Measurements from ENCODE around the gene MCM9. TPM values are rescaled to one million over a fixed set of nuclear protein-coding genes. Genes with fewer than 3 reads are reported as not detected.
A peak's percentile ranks its signal among the peaks of the same experiment; 100 is the strongest.

Gene MCM9
- total RNA-seq, 2 donors from 2014 or later, result 18.4 to 22.9 TPM

GRCh38 chr6:118959903-118960302 lies 24.9 kb upstream of the MCM9 start:
- no peak for ATAC-seq (replicated peaks in 1 of 2)
- no peak overlapping the region for H3K4me3 Mint-ChIP-seq
- no peak for DNase-seq
- H3K27ac Mint-ChIP-seq, result no peak overlapping the region
- no peaks in the 10 kb centered on the region for H3K27me3 Mint-ChIP-seq (ENCODE audit: low read depth)
- H3K4me1 Mint-ChIP-seq (ENCODE audit: low read depth), result peaks cover 6% of the 10 kb centered on the region
- H3K36me3 Mint-ChIP-seq (ENCODE audit: insufficient read depth in 2 of 2), result no peaks in the 10 kb centered on the region
- no peaks in the 10 kb centered on the region for H3K9me3 Mint-ChIP-seq

GRCh38 chr6:118953391-118953790 lies 18.4 kb upstream of the MCM9 start:
- no peaks in the 10 kb centered on the region for H3K27me3 Mint-ChIP-seq (ENCODE audit: low read depth)
- DNase-seq, result no peak
- no peaks in the 10 kb centered on the region for H3K36me3 Mint-ChIP-seq (ENCODE audit: insufficient read depth in 2 of 2)
- H3K27ac Mint-ChIP-seq, result no peak overlapping the region
- no peak overlapping the region for H3K4me3 Mint-ChIP-seq
- H3K4me1 Mint-ChIP-seq (ENCODE audit: low read depth), result no peaks in the 10 kb centered on the region
- no peak for ATAC-seq (replicated peaks in 1 of 2)
- H3K9me3 Mint-ChIP-seq, result no peaks in the 10 kb centered on the region

GRCh38 chr6:118952683-118953082 lies 17.7 kb upstream of the MCM9 start:
- peaks cover 0 to under 1% of the 10 kb centered on the region in 2 donors for H3K36me3 Mint-ChIP-seq (ENCODE audit: insufficient read depth in 2 of 2)
- H3K9me3 Mint-ChIP-seq, result no peaks in the 10 kb centered on the region
- H3K27ac Mint-ChIP-seq, result no peak overlapping the region
- H3K4me3 Mint-ChIP-seq, result no peak overlapping the region
- no peaks in the 10 kb centered on the region for H3K27me3 Mint-ChIP-seq (ENCODE audit: low read depth)
- DNase-seq (no peak), ATAC-seq (replicated peaks in 1 of 2) (no peak)
- H3K4me1 Mint-ChIP-seq (ENCODE audit: low read depth), result no peaks in the 10 kb centered on the region

GRCh38 chr6:118945217-118945616 lies 10.3 kb upstream of the MCM9 start:
- peaks cover 17% of the 10 kb centered on the region in 2 donors for H3K36me3 Mint-ChIP-seq (ENCODE audit: insufficient read depth in 2 of 2)
- H3K27me3 Mint-ChIP-seq (ENCODE audit: low read depth), result no peaks in the 10 kb centered on the region
- H3K9me3 Mint-ChIP-seq, result peaks cover 7 to 18% of the 10 kb centered on the region in 2 donors
- ATAC-seq (replicated peaks in 1 of 2) (no peak), DNase-seq (no peak)
- H3K4me3 Mint-ChIP-seq, result no peak overlapping the region
- no peaks in the 10 kb centered on the region for H3K4me1 Mint-ChIP-seq (ENCODE audit: low read depth)
- H3K27ac Mint-ChIP-seq, result no peak overlapping the region

- H3K27ac Mint-ChIP-seq, result no peak overlapping the region
- no peak overlapping the region for H3K4me3 Mint-ChIP-seq
- DNase-seq (no peak), ATAC-seq (replicated peaks in 1 of 2) (no peak)
- H3K4me1 Mint-ChIP-seq (ENCODE audit: low read depth), result peaks cover 15% of the 10 kb centered on the region
- peaks cover 5 to 13% of the 10 kb centered on the region in 2 donors for H3K9me3 Mint-ChIP-seq
- no peaks in the 10 kb centered on the region for H3K27me3 Mint-ChIP-seq (ENCODE audit: low read depth)
- H3K36me3 Mint-ChIP-seq (ENCODE audit: insufficient read depth in 2 of 2), result peaks cover 16 to 24% of the 10 kb centered on the region in 2 donors
Measured at GRCh38 chr6:118940770-118941169, 5.8 kb upstream of the MCM9 start.

- H3K27me3 Mint-ChIP-seq (ENCODE audit: low read depth), result no peaks in the 10 kb centered on the region
- H3K4me1 Mint-ChIP-seq (ENCODE audit: low read depth), result peaks cover 23% of the 10 kb centered on the region
- peaks cover 14 to 22% of the 10 kb centered on the region in 2 donors for H3K36me3 Mint-ChIP-seq (ENCODE audit: insufficient read depth in 2 of 2)
- no peak for ATAC-seq (replicated peaks in 1 of 2)
- H3K27ac Mint-ChIP-seq, result no peak overlapping the region
- no peak for DNase-seq
- H3K4me3 Mint-ChIP-seq, result no peak overlapping the region
- H3K9me3 Mint-ChIP-seq, result peaks cover 5 to 6% of the 10 kb centered on the region in 2 donors
Measured at GRCh38 chr6:118939683-118940082, 4.7 kb upstream of the MCM9 start.

GRCh38 chr6:118935978-118936703 lies 1.2 kb upstream of the MCM9 start:
- Mint-ChIP-seq H3K9me3 (peaks cover 1 to 2% of the 10 kb centered on the region in 2 donors), H3K36me3 (ENCODE audit: insufficient read depth in 2 of 2) (peaks cover 7 to 18% of the 10 kb centered on the region in 2 donors), H3K27me3 (ENCODE audit: low read depth) (no peaks in the 10 kb centered on the region), H3K4me1 (ENCODE audit: low read depth) (peaks cover 41% of the 10 kb centered on the region), H3K4me3 (peak overlapping the region; percentile 95 to 99), H3K27ac (peak overlapping the region; percentile 98)
- DNase-seq (no peak), ATAC-seq (replicated peaks in 1 of 2) (no peak)

GRCh38 chr6:118935331-118935668 lies 341 bp upstream of the MCM9 start:
- peaks cover 7 to 23% of the 10 kb centered on the region in 2 donors for H3K36me3 Mint-ChIP-seq (ENCODE audit: insufficient read depth in 2 of 2)
- H3K9me3 Mint-ChIP-seq, result peaks cover 1 to 2% of the 10 kb centered on the region in 2 donors
- no peaks in the 10 kb centered on the region for H3K27me3 Mint-ChIP-seq (ENCODE audit: low read depth)
- H3K4me3 Mint-ChIP-seq, result peak overlapping the region; percentile 95 to 99
- peak overlapping the region; percentile 98 for H3K27ac Mint-ChIP-seq
- H3K4me1 Mint-ChIP-seq (ENCODE audit: low read depth), result peaks cover 41% of the 10 kb centered on the region
- DNase-seq (no peak), ATAC-seq (replicated peaks in 1 of 2) (no peak)

- no peak for ATAC-seq (replicated peaks in 1 of 2)
- peak overlapping the region; percentile 95 to 99 for H3K4me3 Mint-ChIP-seq
- H3K4me1 Mint-ChIP-seq (ENCODE audit: low read depth), result peaks cover 41% of the 10 kb centered on the region
Measured at GRCh38 chr6:118933855-118934460, 1.0 kb downstream of the MCM9 start.

GRCh38 chr6:118932421-118932820 lies 2.5 kb downstream of the MCM9 start:
- H3K27ac Mint-ChIP-seq, result no peak overlapping the region
- no peak for ATAC-seq (replicated peaks in 1 of 2)
- no peak overlapping the region for H3K4me3 Mint-ChIP-seq

More at GRCh38 chr6:118933855-118934460, 1.0 kb downstream of the MCM9 start:
- H3K36me3 Mint-ChIP-seq (ENCODE audit: insufficient read depth in 2 of 2), result peaks cover 7 to 20% of the 10 kb centered on the region in 2 donors
- H3K27ac Mint-ChIP-seq, result peak overlapping the region; percentile 87
- DNase-seq, result no peak
- no peaks in the 10 kb centered on the region for H3K27me3 Mint-ChIP-seq (ENCODE audit: low read depth)
- H3K9me3 Mint-ChIP-seq, result peaks cover 1 to 2% of the 10 kb centered on the region in 2 donors

GRCh38 chr6:118931436-118931835 lies 3.5 kb downstream of the MCM9 start:
- Mint-ChIP-seq H3K27me3 (ENCODE audit: low read depth) (no peaks in the 10 kb centered on the region), H3K27ac (no peak overlapping the region), H3K9me3 (peaks cover 0 to under 1% of the 10 kb centered on the region in 2 donors), H3K36me3 (ENCODE audit: insufficient read depth in 2 of 2) (peaks cover 4 to 20% of the 10 kb centered on the region in 2 donors), H3K4me3 (no peak overlapping the region), H3K4me1 (ENCODE audit: low read depth) (peaks cover 33% of the 10 kb centered on the region)
- DNase-seq (no peak), ATAC-seq (replicated peaks in 1 of 2) (no peak)

More at GRCh38 chr6:118932421-118932820, 2.5 kb downstream of the MCM9 start:
- Mint-ChIP-seq H3K27me3 (ENCODE audit: low read depth) (no peaks in the 10 kb centered on the region), H3K36me3 (ENCODE audit: insufficient read depth in 2 of 2) (peaks cover 7 to 18% of the 10 kb centered on the region in 2 donors), H3K4me1 (ENCODE audit: low read depth) (peaks cover 41% of the 10 kb centered on the region), H3K9me3 (peaks cover 1 to 2% of the 10 kb centered on the region in 2 donors)
- DNase-seq, result no peak

- Mint-ChIP-seq H3K4me3 (no peak overlapping the region), H3K4me1 (ENCODE audit: low read depth) (peaks cover 26% of the 10 kb centered on the region), H3K9me3 (no peaks in the 10 kb centered on the region), H3K27me3 (ENCODE audit: low read depth) (no peaks in the 10 kb centered on the region), H3K27ac (no peak overlapping the region), H3K36me3 (ENCODE audit: insufficient read depth in 2 of 2) (peaks cover 5 to 22% of the 10 kb centered on the region in 2 donors)
- no peak for ATAC-seq (replicated peaks in 1 of 2)
- no peak for DNase-seq
Measured at GRCh38 chr6:118930680-118931079, 4.3 kb downstream of the MCM9 start.

GRCh38 chr6:118923035-118923434 lies 11.9 kb downstream of the MCM9 start:
- Mint-ChIP-seq H3K27ac (no peak overlapping the region), H3K4me1 (ENCODE audit: low read depth) (peaks cover 3% of the 10 kb centered on the region), H3K36me3 (ENCODE audit: insufficient read depth in 2 of 2) (peaks cover 15 to 31% of the 10 kb centered on the region in 2 donors), H3K4me3 (no peak overlapping the region), H3K27me3 (ENCODE audit: low read depth) (no peaks in the 10 kb centered on the region), H3K9me3 (no peaks in the 10 kb centered on the region)
- no peak for ATAC-seq (replicated peaks in 1 of 2)
- no peak for DNase-seq
